OCI-LY3 (cell line): Measurements from ENCODE around the gene CXCR1.

ENCODE experiments used
- H2AFZ ChIP-seq: fragments of 200-600, 300-600 bp; shearing (Covaris generic); 2 replicates; pipeline ENCODE4 v1.6.0; 2014; ENCODE audit warnings: antibody characterized with exemption, low read depth, low read length
- H3K27ac ChIP-seq: fragments of 200-600, 300-600 bp; sonication (generic); 2 replicates; pipeline ENCODE4 v1.5.1; 2014; ENCODE audit warnings: mild to moderate bottlenecking, low read length, moderate library complexity, mixed read lengths
- H3K27me3 ChIP-seq: fragments of 200-600, 300-600 bp; sonication (generic); 2 replicates; pipeline ENCODE4 v1.6.1; 2014; ENCODE audit warnings: low read depth, low read length, mixed read lengths
- H3K36me3 ChIP-seq: fragments of 200-600, 300-600 bp; sonication (generic); replicated peaks from 2 replicates; pipeline ENCODE3; 2014; ENCODE audit warnings: low read depth, low read length, mixed read lengths
- H3K4me1 ChIP-seq: fragments of 300-600, 200-600 bp; sonication (generic); 2 replicates; pipeline ENCODE4 v1.6.1; 2014; ENCODE audit warnings: low read length, mixed read lengths
- H3K4me2 ChIP-seq: fragments of 200-600, 300-600 bp; sonication (generic); 2 replicates; pipeline ENCODE4 v1.6.1; 2014; ENCODE audit warnings: low read length, mixed read lengths
- H3K4me3 ChIP-seq: fragments of 300-600, 200-600 bp; sonication (generic); 2 replicates; pipeline ENCODE4 v1.5.1; 2014; ENCODE audit warnings: antibody characterized with exemption, mild to moderate bottlenecking, low read length, moderate library complexity
- H3K79me2 ChIP-seq: fragments of 300-600, 200-600 bp; shearing (Covaris generic); 2 replicates; pipeline ENCODE4 v1.6.1; 2014; ENCODE audit warnings: mild to moderate bottlenecking, low read length, mixed read lengths
- H3K9ac ChIP-seq: fragments of 300-600, 200-600 bp; shearing (Covaris generic); 2 replicates; pipeline ENCODE4 v1.6.0; 2014; ENCODE audit warnings: mild to moderate bottlenecking, low read length, moderate library complexity
- H3K9me3 ChIP-seq: fragments of 200-600, 300-600 bp; shearing (Covaris generic); 2 replicates; pipeline ENCODE4 v1.6.1; 2014; ENCODE audit warnings: low read length, mixed read lengths; ENCODE audit not compliant: insufficient read depth
- H4K20me1 ChIP-seq: fragments of 200-600, 300-600 bp; sonication (generic); 2 replicates; pipeline ENCODE4 v1.6.1; 2016; ENCODE audit warnings: low read length, mixed read lengths; ENCODE audit not compliant: insufficient read depth
- CTCF ChIP-seq: fragments of 200-600, 300-600 bp; sonication (generic); IDR thresholded peaks from 2 replicates; pipeline ENCODE4 v1.5.1; 2014; ENCODE audit warnings: antibody characterized with exemption, low read length, low read depth
- EZH2phosphoT487 ChIP-seq: fragments of 200-600 bp; shearing (Covaris generic); IDR thresholded peaks from 2 replicates; pipeline ENCODE4 v1.6.1; 2018; ENCODE audit warnings: antibody characterized with exemption, mixed run types, low read depth

The CXCR1 gene

GRCh38 chr2:218138047-218138446 is 28.7 kb downstream of the CXCR1 start:
- no peak overlapping the region for H3K4me2 ChIP-seq
- H3K27me3 ChIP-seq, result peaks cover 8% of the 10 kb centered on the region; the same call in 1 of the 2 replicates
- no peak overlapping the region for H3K9ac ChIP-seq
- TF ChIP-seq EZH2phosphoT487 (no peak), CTCF (no peak)
- H3K27ac ChIP-seq, result no peak overlapping the region
- H3K79me2 ChIP-seq, result no peaks in the 10 kb centered on the region
- no peaks in the 10 kb centered on the region for H4K20me1 ChIP-seq
- H3K4me1 ChIP-seq, result no peaks in the 10 kb centered on the region
- no peaks in the 10 kb centered on the region for H3K36me3 ChIP-seq
- no peak overlapping the region for H2AFZ ChIP-seq
- H3K4me3 ChIP-seq, result no peak overlapping the region
- no peaks in the 10 kb centered on the region for H3K9me3 ChIP-seq

GRCh38 chr2:218137514-218137913 is 29.2 kb downstream of the CXCR1 start:
- H3K27me3 ChIP-seq, result peaks cover 8% of the 10 kb centered on the region; the same call in 1 of the 2 replicates
- H3K36me3 ChIP-seq, result no peaks in the 10 kb centered on the region
- no peaks in the 10 kb centered on the region for H3K4me1 ChIP-seq
- H2AFZ ChIP-seq, result no peak overlapping the region
- H3K4me2 ChIP-seq, result no peak overlapping the region
- no peaks in the 10 kb centered on the region for H4K20me1 ChIP-seq
- H3K9me3 ChIP-seq, result no peaks in the 10 kb centered on the region
- no peak overlapping the region for H3K27ac ChIP-seq
- no peaks in the 10 kb centered on the region for H3K79me2 ChIP-seq
- no peak overlapping the region for H3K9ac ChIP-seq
- TF ChIP-seq CTCF, result no peak
- TF ChIP-seq EZH2phosphoT487, result no peak
- H3K4me3 ChIP-seq, result no peak overlapping the region

- no peaks in the 10 kb centered on the region for H4K20me1 ChIP-seq
- peaks cover 4% of the 10 kb centered on the region for H3K4me1 ChIP-seq
- H3K27me3 ChIP-seq, result no peaks in the 10 kb centered on the region
- H3K9me3 ChIP-seq, result no peaks in the 10 kb centered on the region
- H3K79me2 ChIP-seq, result no peaks in the 10 kb centered on the region
- no peak for TF ChIP-seq EZH2phosphoT487
- no peak for TF ChIP-seq CTCF
- no peak overlapping the region for H3K4me2 ChIP-seq
- no peaks in the 10 kb centered on the region for H3K36me3 ChIP-seq
- no peak overlapping the region for H3K9ac ChIP-seq
- H3K4me3 ChIP-seq, result no peak overlapping the region
- no peak overlapping the region for H3K27ac ChIP-seq
- H2AFZ ChIP-seq, result no peak overlapping the region
Observed at GRCh38 chr2:218130822-218131221, 35.9 kb downstream of the CXCR1 start.

GRCh38 chr2:218130377-218130776 is 36.4 kb downstream of the CXCR1 start:
- Histone ChIP-seq H3K4me1 (peaks cover 8% of the 10 kb centered on the region), H3K4me2 (no peak overlapping the region), H3K4me3 (no peak overlapping the region), H2AFZ (no peak overlapping the region), H3K9me3 (no peaks in the 10 kb centered on the region), H3K27me3 (no peaks in the 10 kb centered on the region), H3K36me3 (no peaks in the 10 kb centered on the region), H3K9ac (no peak overlapping the region), H3K79me2 (no peaks in the 10 kb centered on the region), H4K20me1 (no peaks in the 10 kb centered on the region), H3K27ac (no peak overlapping the region)
- TF ChIP-seq CTCF (no peak), EZH2phosphoT487 (no peak)
